Retinal pigment epithelial cell (primary cell): ENCODE results near the gene SGPP2.

Experiments
- DNase-seq: peaks from one replicate; pipeline ENCODE4 v3.0.0-alpha.2; 2010; ENCODE audit warnings: low read depth
- H3K4me3 ChIP-seq: 2 replicates; pipeline ENCODE4 v1.5.1; 2011; ENCODE audit warnings: mild to moderate bottlenecking, low read length, control low read depth, moderate library complexity
- CTCF ChIP-seq: conservative IDR thresholded peaks from 2 replicates; pipeline ENCODE4 v1.5.1; 2011; ENCODE audit warnings: low read depth, low read length, control low read depth, inconsistent platforms

The SGPP2 gene

GRCh38 chr2:222413295-222413911 is 10.9 kb upstream of the SGPP2 start:
- DNase-seq, result no peak
- TF ChIP-seq CTCF, result no peak
- no peak overlapping the region for H3K4me3 ChIP-seq

GRCh38 chr2:222418739-222419138 is 5.6 kb upstream of the SGPP2 start:
- no peak for DNase-seq
- H3K4me3 ChIP-seq, result no peak overlapping the region
- no peak for TF ChIP-seq CTCF

- TF ChIP-seq CTCF, result no peak
- no peak overlapping the region for H3K4me3 ChIP-seq
- DNase-seq, result no peak
Observed at GRCh38 chr2:222420508-222420907, 3.8 kb upstream of the SGPP2 start.

- DNase-seq, result no peak
Observed at GRCh38 chr2:222421626-222422025, 2.7 kb upstream of the SGPP2 start.

GRCh38 chr2:222423186-222423585 is 1.2 kb upstream of the SGPP2 start:
- no peak overlapping the region for H3K4me3 ChIP-seq
- TF ChIP-seq CTCF, result no peak
- no peak for DNase-seq

More at GRCh38 chr2:222421626-222422025, 2.7 kb upstream of the SGPP2 start:
- no peak overlapping the region for H3K4me3 ChIP-seq
- TF ChIP-seq CTCF, result no peak

GRCh38 chr2:222423632-222424275 is 589 bp upstream of the SGPP2 start:
- no peak for TF ChIP-seq CTCF
- peak overlapping the region; percentile 20 for H3K4me3 ChIP-seq
- no peak for DNase-seq
